Fibroblast of gingiva (primary cell): Measurements from ENCODE around the gene SNX9.
A peak's percentile ranks its signal among the peaks of the same experiment; 100 is the strongest.
"Not testable (repeated sequence)": the region's sequence is repeated elsewhere in the genome, so short reads cannot be mapped to it uniquely, and the experiment has no call there.

Experiments used
- DNase-seq: peaks from one replicate; pipeline ENCODE4 v3.0.0-alpha.2; 2011; ENCODE audit warnings: low read depth

SNX9 gene

GRCh38 chr6:157887892-157888291, 64.8 kb downstream of the SNX9 start:
- no peak for DNase-seq

DNA sequence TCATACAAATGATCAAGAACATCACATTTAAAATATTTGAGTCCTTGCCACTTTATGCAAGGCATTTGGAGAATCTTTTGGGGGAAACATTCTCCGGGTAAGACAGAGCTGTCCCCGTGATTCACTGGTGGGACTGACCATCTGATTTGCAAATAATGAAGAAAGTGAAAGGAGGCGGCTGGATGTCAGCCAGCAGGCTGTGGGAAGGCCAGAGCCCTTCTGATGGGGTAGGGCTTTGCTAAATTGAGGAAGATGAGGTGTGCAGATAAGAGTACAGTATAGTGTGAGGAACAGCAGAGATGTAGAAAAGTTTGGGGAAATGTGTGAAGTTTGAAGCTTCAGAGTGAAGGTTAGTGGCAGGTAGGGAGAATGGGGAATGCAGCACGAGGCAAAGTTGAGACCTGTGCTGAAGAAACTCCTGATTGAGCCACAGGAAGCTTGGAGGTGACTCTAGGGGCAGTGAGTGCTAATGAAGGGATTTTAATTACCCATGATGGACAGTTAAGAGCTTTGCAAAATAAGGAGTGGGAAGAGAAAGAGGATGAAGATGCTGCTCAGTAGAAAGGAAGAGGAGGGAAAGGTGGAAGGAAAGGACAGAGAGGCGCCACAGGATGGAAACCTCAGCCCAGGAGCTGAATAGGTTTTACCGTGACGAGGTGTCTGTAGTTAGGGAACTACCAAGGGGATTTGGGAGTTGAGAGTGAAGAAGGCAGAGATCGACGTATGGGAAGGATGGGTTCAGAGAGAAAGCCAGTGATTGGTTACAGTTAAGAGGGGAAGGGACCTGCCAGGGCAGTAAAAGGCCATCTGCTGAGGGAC, 68.7 kb downstream of the SNX9 start:
- no peak for DNase-seq

- DNase-seq = no peak
Measured at GRCh38 chr6:157892363-157892877, 69.4 kb downstream of the SNX9 start.

DNA sequence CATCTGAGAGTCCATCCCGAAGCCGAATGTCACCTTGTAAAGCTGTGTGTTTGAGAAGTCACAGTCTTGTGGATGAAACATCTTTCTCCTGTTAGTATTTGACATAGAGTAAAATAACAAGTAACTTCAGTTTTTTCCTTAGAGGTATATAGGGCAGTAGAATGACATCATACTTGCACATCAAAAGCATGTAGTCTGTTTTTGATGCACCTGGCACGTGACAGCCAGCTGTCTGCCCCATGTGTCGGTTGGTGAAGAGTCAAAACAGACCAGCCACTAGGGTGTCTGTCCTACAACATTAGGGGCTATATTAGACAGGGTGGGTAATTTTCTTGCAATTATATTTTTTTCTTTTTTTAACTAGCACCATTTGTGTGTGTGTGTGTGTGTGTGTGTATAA, 70.2 kb downstream of the SNX9 start:
- DNase-seq = no peak

- DNase-seq = no peak
Measured at GRCh38 chr6:157895585-157895984, 72.5 kb downstream of the SNX9 start.

DNA sequence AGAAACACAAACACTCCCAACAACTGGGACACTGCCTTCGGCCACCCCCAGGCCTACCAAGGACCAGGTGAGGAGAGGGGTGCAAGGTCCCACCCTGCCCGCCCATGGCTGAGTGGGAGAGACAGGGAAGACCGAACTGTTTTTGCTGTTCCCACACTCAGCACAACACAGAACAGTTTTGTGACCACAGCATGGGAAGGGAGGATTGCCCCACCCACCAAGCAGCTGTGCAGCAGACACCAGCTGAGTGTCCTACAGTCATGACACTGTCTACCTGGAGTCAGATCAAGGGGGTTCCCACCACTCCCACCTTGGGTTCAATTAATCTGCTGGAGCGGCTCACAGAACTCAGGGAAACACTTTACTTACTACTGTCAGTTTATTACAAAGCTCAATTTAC, 73.9 kb downstream of the SNX9 start:
- DNase-seq = no peak

GRCh38 chr6:157898169-157898568, 75.1 kb downstream of the SNX9 start:
- DNase-seq = no peak

DNA sequence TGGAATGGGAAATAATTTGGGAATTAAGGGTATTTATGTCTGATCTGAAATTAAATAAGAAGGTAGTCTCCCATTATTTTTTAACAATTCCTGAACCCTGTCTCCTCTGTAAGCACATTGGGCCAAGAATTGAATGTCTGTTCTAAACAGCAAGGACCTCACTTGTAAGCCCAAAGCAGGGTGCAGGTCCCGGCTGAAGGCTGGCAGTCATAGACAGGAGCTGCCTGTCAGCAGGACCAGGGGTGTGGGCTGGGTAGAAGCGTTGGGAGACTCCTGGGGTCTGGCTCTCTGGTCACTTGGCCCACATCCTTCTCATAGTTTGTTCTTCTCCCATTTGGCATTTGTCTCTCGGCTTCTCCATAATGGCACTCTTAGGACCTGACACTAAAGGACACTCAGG, 75.6 kb downstream of the SNX9 start:
- no peak for DNase-seq

DNA sequence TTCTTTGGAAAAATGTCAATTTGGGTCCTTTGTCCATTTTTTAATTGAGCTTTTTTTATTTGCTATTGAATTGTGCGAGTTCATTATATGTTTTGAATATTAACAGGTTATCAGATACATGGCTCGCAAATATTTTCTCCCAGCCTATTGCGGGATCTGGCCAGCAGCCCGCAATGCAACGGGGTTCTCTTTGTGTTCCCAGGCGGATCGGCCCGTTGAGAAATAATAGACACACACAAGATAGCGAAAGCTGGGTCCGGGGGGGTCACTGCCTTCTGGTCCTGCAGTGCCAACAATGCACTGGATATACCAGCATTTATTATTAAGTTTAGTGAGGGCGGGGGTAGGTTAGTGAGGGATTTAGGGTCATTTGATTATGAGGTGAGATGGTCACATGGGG, 77.2 kb downstream of the SNX9 start:
- not testable (repeated sequence) for DNase-seq

GRCh38 chr6:157900751-157901150, 77.7 kb downstream of the SNX9 start:
- not testable (repeated sequence) for DNase-seq

DNA sequence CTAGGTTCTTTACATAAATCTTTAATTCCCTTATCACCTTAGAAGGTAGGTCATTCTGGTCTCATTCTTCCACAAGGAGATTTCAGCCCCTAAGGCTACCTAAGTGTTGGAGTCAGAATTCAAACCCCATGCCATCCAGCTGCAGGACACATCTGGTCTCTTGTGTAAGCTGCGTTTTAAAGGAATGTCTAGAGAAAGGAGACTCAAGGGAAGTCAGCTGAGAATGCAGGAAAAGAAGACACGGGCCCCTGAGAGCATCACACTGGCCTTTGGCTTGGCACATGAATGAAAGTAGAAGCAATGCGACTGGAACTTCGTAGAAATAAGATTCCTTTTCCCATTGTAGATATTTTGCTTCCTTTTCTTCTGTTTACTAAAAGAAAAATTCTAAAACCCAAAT, 82.0 kb downstream of the SNX9 start:
- peak; percentile 56 for DNase-seq

DNA sequence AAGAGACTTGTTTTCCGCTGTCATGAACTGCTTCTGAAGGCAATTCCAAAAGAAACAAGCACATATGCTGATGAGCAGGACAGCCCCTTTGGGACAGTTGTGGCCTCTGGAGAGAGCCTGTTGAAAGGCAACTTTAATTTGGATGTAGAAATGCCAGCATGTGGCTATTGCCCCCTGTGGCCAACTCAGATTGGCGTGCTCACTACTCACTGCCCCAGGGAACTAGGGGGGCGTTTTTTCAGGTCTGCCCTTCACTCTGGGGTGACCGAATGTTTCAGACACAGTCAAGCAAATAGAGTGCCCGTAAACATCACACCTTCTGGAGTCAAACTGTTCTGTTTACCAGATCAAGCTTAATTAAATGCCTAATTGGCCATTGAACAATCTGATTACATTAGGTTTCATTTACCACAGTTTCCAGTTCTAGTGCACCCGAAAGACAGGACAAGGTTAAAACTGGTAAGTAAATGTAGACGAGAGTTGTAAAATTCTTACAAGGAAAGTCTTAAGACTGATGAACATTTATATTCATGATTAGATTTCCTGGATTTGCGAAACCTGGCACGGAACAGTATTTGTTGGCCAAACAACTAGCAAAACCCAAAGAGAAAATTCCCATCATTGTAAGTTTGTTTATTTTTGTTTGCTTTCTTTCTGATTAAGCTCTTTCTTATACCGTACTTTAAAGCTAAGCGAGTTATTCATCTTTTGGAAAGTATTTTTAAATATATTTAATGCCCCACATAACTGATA, 82.7 kb downstream of the SNX9 start:
- DNase-seq = peak; percentile 64

GRCh38 chr6:157906537-157907061, 83.6 kb downstream of the SNX9 start:
- peak; percentile 38 for DNase-seq

- DNase-seq = no peak
Measured at GRCh38 chr6:157907651-157908050, 84.6 kb downstream of the SNX9 start.

- no peak for DNase-seq
Measured at GRCh38 chr6:157908369-157909281, 85.6 kb downstream of the SNX9 start.

DNA sequence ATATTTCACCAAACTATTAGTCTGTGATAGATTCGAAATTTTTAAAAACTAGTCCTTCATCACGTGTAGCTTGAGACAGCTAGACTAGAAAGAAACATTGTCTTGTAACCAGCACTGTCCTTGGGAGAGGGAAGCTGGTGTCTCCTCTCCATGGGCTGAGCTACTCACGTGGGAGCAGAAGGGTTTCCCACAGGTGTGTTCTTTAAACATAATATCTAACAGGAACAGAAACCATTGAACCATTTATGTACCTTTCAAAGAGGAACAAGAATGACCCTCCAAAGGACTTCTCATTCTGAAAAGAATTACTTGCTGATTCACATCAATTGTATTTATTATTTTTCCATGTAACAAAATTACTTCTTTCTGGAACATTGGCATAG, 86.2 kb downstream of the SNX9 start:
- no peak for DNase-seq

DNA sequence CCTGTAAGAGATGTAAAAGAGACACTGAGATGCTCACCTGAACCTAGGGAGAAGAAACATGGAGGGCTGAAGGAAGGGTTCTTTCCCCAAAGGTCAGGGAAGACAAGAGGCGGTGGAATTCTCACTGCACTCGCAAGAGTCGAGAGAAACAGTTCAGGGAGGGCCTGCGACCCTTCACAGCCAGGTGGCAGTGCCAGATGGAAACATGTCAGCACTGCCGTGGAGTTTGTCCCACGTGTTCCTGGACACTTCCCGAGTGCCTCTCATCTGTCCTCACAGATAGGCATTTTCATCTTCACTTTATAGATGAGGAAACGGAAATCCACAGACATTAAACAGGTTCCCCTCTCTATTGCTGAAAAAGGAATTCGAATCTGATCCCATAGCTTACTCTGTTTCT, 88.2 kb downstream of the SNX9 start:
- DNase-seq = no peak

DNA sequence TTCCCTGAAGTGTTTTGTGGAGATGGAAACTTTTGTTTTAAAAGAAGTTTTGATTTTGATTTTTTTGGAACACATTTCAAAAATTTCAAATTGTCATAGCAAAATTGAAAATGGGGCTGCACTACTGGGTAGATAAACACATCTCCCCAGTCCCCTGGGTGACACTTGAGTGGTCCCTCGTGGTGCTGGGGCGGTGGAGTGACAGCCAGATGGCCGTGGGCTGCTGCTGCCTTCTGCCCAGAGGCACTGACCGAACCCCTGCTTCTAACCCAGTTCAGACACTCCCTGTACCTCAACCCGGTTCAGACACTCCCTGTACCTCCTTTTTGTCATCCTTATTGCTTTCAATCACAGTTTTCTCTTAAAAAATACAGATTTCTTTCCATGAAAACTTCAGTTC, 88.7 kb downstream of the SNX9 start:
- no peak for DNase-seq

- peak; percentile 61 for DNase-seq
Measured at GRCh38 chr6:157912326-157912725, 89.3 kb downstream of the SNX9 start.

GRCh38 chr6:157921685-157922367, 98.8 kb downstream of the SNX9 start:
- peak; percentile 89 for DNase-seq

DNA sequence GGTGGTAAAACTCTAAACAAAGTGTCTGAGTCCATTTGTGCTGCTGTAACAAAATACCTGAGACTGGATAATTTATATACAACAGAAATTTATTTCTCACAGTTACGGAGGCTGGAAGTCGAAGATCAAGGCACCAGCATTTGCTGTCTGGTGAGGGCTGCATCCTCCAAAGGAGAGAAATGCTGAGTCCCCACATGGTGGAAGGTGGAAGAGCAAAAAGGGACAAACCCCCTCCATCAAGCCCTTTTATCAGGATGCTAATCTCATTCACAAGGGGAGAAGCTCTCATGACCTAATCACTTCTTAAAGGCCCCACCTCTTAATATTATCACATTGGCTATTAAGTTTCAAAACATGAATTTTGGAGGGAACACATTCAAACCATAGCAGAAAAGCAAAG, 102.7 kb downstream of the SNX9 start:
- DNase-seq = no peak
